Hematopoietic multipotent progenitor cell (in vitro differentiated cells): ENCODE results near the gene UFL1. TPM values are rescaled to one million over a fixed set of nuclear protein-coding genes. Genes with fewer than 3 reads are reported as not detected.
A peak's percentile ranks its signal among the peaks of the same experiment; 100 is the strongest.
"Not testable (repeated sequence)": the region's sequence is repeated elsewhere in the genome, so short reads cannot be mapped to it uniquely, and the experiment has no call there.

Source experiments
- DNase-seq, 3 donors: peaks; one replicate each; pipeline ENCODE4 v3.0.0-alpha.2; 2011 to 2015; ENCODE audit warnings: low read depth in 2 of 3, low spot score in 2 of 3
- total RNA-seq: library from RNA; depleted of rRNA; stranded (reverse); fragments of >200 nt; gene quantifications from one replicate; pipeline ENCODE4 v1.2.3, GENCODE V29; 2012

Gene UFL1
- 7.0 TPM for total RNA-seq

GRCh38 chr6:96521644-96522464 lies at the start of gene UFL1:
Gene UFL1, plus strand, starts transcription at chr6:96521806. Its CDS starts 68 bp downstream, at chr6:96521874.
- DNase-seq = peak; percentile 82 to 96 (median 93)

- DNase-seq = not testable (repeated sequence)
These were observed 49.3 kb upstream of the UFL1 start for GRCh38 chr6:96472291-96472690.

- DNase-seq = no peak
These were observed 42.9 kb upstream of the UFL1 start for GRCh38 chr6:96478695-96479094.

GRCh38 chr6:96491926-96492325 lies 29.7 kb upstream of the UFL1 start:
- DNase-seq = no peak

GRCh38 chr6:96499781-96500180 lies 21.8 kb upstream of the UFL1 start:
- no peak for DNase-seq

- DNase-seq = no peak
These were observed 18.7 kb upstream of the UFL1 start for GRCh38 chr6:96502915-96503314.

- DNase-seq = no peak
These were observed 16.2 kb upstream of the UFL1 start for GRCh38 chr6:96505363-96505762.

GRCh38 chr6:96509281-96509680 lies 12.3 kb upstream of the UFL1 start:
- DNase-seq = no peak

GRCh38 chr6:96520171-96521115 lies 1.2 kb upstream of the UFL1 start:
- DNase-seq = no peak

- DNase-seq = no peak
These were observed 331 bp upstream of the UFL1 start for GRCh38 chr6:96521306-96521643.

GRCh38 chr6:96522465-96523009 lies 931 bp downstream of the UFL1 start:
- no peak for DNase-seq

- DNase-seq = no peak
These were observed 6.6 kb downstream of the UFL1 start for GRCh38 chr6:96528193-96528592.

- no peak for DNase-seq
These were observed 10.8 kb downstream of the UFL1 start for GRCh38 chr6:96532399-96532798.

- no peak for DNase-seq
These were observed 16.1 kb downstream of the UFL1 start for GRCh38 chr6:96537726-96538125.

- peak in 2 of 3 donors; percentile 13 to 48 for DNase-seq
These were observed 21.1 kb downstream of the UFL1 start for GRCh38 chr6:96542702-96543101.

GRCh38 chr6:96545882-96546281 lies 24.3 kb downstream of the UFL1 start:
- no peak for DNase-seq

- DNase-seq = no peak
These were observed 26.0 kb downstream of the UFL1 start for GRCh38 chr6:96547654-96548053.

GRCh38 chr6:96554558-96554957 lies 33.0 kb downstream of the UFL1 start:
- no peak for DNase-seq

GRCh38 chr6:96559740-96560139 lies 38.1 kb downstream of the UFL1 start:
- DNase-seq = not testable (repeated sequence)

GRCh38 chr6:96562886-96563285 lies 41.3 kb downstream of the UFL1 start, which contains the start of gene FHL5:
Gene FHL5, plus strand, starts transcription at chr6:96563128. Its CDS starts 40,486 bp downstream, at chr6:96603614.
- no peak for DNase-seq

GRCh38 chr6:96563853-96564252 lies 42.2 kb downstream of the UFL1 start:
- no peak for DNase-seq
